ENCODE results near the gene KCNQ5. TPM values are rescaled to one million over a fixed set of nuclear protein-coding genes. Genes with fewer than 3 reads are reported as not detected.
"Not testable (repeated sequence)": the region's sequence is repeated elsewhere in the genome, so short reads cannot be mapped to it uniquely, and the experiment has no call there.

KCNQ5 gene
- total RNA-seq, 1 experiment from 2014 or later = 2.0 TPM

- TF ChIP-seq USF1 (CRISPR knock-in tag; IDR thresholded peaks at IDR 0.05) (no peak), ZNF281 (CRISPR knock-in tag; IDR thresholded peaks at IDR 0.05) (no peak), PRDM15 (CRISPR knock-in tag; IDR thresholded peaks at IDR 0.05) (no peak), ZNF138 (CRISPR knock-in tag; conservative IDR thresholded peaks at IDR 0.05) (no peak), ZMAT4 (CRISPR knock-in tag; IDR thresholded peaks at IDR 0.05) (no peak)
Observed at GRCh38 chr6:73182021-73182607, 560.2 kb downstream of the KCNQ5 start (continued).

- H3K4me3 Mint-ChIP-seq; H3K27ac Mint-ChIP-seq; ATAC-seq; H3K36me3 Mint-ChIP-seq; CTCF ChIA-PET; DNase-seq (ENCODE audit: low spot score); POLR2A ChIA-PET; H3K27me3 Mint-ChIP-seq (ENCODE audit: low read depth); H3K9me3 Mint-ChIP-seq: not testable (repeated sequence)
- peaks cover 17% of the 10 kb centered on the region for H3K4me1 Mint-ChIP-seq
- peak; percentile 96; the same call in 1 of the 2 replicates for TF ChIP-seq HMGA2 (CRISPR knock-in tag; IDR thresholded peaks at IDR 0.05)
Observed at GRCh38 chr6:73193302-73193701, 571.4 kb downstream of the KCNQ5 start.

- CTCF ChIA-PET = no interaction called here
- Mint-ChIP-seq H3K27me3 (ENCODE audit: low read depth) (no peaks in the 10 kb centered on the region), H3K27ac (no peak overlapping the region), H3K36me3 (no peaks in the 10 kb centered on the region), H3K4me3 (no peak overlapping the region), H3K9me3 (no peaks in the 10 kb centered on the region), H3K4me1 (peaks cover 30% of the 10 kb centered on the region)
- ATAC-seq (no peak), DNase-seq (ENCODE audit: low spot score) (no peak)
- POLR2A ChIA-PET = no interaction called here
- no peak for TF ChIP-seq PREB (CRISPR knock-in tag; IDR thresholded peaks at IDR 0.05; ENCODE audit: borderline replicate concordance)
- TF ChIP-seq HMGXB4 (CRISPR knock-in tag; IDR thresholded peaks at IDR 0.05) = no peak
- no peak for TF ChIP-seq NR1H2 (CRISPR knock-in tag; IDR thresholded peaks at IDR 0.05)
- TF ChIP-seq FOXP4 (CRISPR knock-in tag; IDR thresholded peaks at IDR 0.05) = no peak
- no peak for TF ChIP-seq FOXJ3 (CRISPR knock-in tag; IDR thresholded peaks at IDR 0.05; ENCODE audit: borderline replicate concordance)
- TF ChIP-seq JAZF1 (CRISPR knock-in tag; IDR thresholded peaks at IDR 0.05) = no peak
- no peak for TF ChIP-seq MXD4 (CRISPR knock-in tag; IDR thresholded peaks at IDR 0.05; ENCODE audit: borderline replicate concordance)
- TF ChIP-seq ZNF121 (CRISPR knock-in tag; IDR thresholded peaks at IDR 0.05) = no peak
- TF ChIP-seq ZSCAN18 (CRISPR knock-in tag; IDR thresholded peaks at IDR 0.05) = no peak
- TF ChIP-seq ZBTB21 (CRISPR knock-in tag; IDR thresholded peaks at IDR 0.05; ENCODE audit: borderline replicate concordance) = no peak
- TF ChIP-seq ZNF317 (CRISPR knock-in tag; IDR thresholded peaks at IDR 0.05; ENCODE audit: borderline replicate concordance, low read depth) = no peak
- TF ChIP-seq USF1 (CRISPR knock-in tag; IDR thresholded peaks at IDR 0.05) = no peak
Observed at GRCh38 chr6:73194744-73195143, 572.9 kb downstream of the KCNQ5 start.

All from WTC11 (cell line).